Chondrocyte (in vitro differentiated cells): ENCODE results near the gene CDK6. TPM values are rescaled to one million over a fixed set of nuclear protein-coding genes. Genes with fewer than 3 reads are reported as not detected.

Experiments used
- DNase-seq: peaks from one replicate; pipeline ENCODE4 v3.0.0; 2021; ENCODE audit warnings: mixed read lengths, low spot score
- H3K27ac Mint-ChIP-seq: one replicate; pipeline ENCODE4 v1.8.0; 2021; ENCODE audit warnings: mild to moderate bottlenecking, moderate library complexity, mixed read lengths; ENCODE audit not compliant: unreplicated experiment
- H3K27me3 Mint-ChIP-seq: 2 replicates; pipeline ENCODE4 v1.8.0; 2021; ENCODE audit warnings: low read depth, mixed read lengths
- H3K36me3 Mint-ChIP-seq: 2 replicates; pipeline ENCODE4 v1.8.0; 2021; ENCODE audit warnings: low read depth, mixed read lengths
- H3K4me1 Mint-ChIP-seq: 2 replicates; pipeline ENCODE4 v1.8.0; 2021; ENCODE audit warnings: low read depth, mild to moderate bottlenecking, mixed read lengths
- H3K4me3 Mint-ChIP-seq: one replicate; pipeline ENCODE4 v1.8.0; 2021; ENCODE audit warnings: mild to moderate bottlenecking, moderate library complexity, mixed read lengths; ENCODE audit not compliant: unreplicated experiment
- H3K9me3 Mint-ChIP-seq: 2 replicates; pipeline ENCODE4 v1.8.0; 2021; ENCODE audit warnings: low read depth, mixed read lengths
- total RNA-seq: library from RNA; stranded (reverse); gene quantifications from 3 replicates; pipeline ENCODE4 v1.2.1, GENCODE V29; 2021
- TF ChIP-seq, protein P1 (sequence below): fragments of 200-600 bp; sonication (generic); IDR thresholded peaks from 2 replicates; pipeline ENCODE4 v1.5.0; 2021; ENCODE audit warnings: antibody characterized with exemption, mild to moderate bottlenecking, moderate library complexity

CDK6 gene
- total RNA-seq, 1 donor from 2014 or later, result 162 TPM

DNA sequence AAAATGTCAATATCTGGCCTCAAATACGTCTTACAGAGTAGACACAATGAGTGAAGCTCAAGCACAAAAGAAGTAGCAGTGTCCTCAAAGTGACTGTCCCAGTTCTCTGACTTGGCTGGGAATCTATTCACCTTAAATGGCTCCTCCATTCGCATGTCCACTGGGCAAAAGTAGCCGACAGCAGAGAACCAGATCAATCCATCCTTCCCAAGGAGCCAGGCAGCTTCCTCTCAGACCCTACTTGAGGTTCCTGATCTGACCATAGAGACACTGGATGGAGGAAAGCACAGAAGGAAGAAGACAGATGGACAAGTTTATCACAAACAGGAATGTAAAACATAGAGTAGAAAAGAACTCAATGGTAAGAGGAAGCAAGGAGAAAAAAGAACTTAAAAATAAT, 53.5 kb downstream of the CDK6 start:
- DNase-seq, result no peak
- Mint-ChIP-seq H3K27ac (peak overlapping the region; percentile 73), H3K4me1 (peaks cover 74% of the 10 kb centered on the region), H3K9me3 (no peaks in the 10 kb centered on the region), H3K4me3 (no peak overlapping the region), H3K27me3 (no peaks in the 10 kb centered on the region), H3K36me3 (peaks cover 2% of the 10 kb centered on the region)
- TF ChIP-seq, protein P1, sequence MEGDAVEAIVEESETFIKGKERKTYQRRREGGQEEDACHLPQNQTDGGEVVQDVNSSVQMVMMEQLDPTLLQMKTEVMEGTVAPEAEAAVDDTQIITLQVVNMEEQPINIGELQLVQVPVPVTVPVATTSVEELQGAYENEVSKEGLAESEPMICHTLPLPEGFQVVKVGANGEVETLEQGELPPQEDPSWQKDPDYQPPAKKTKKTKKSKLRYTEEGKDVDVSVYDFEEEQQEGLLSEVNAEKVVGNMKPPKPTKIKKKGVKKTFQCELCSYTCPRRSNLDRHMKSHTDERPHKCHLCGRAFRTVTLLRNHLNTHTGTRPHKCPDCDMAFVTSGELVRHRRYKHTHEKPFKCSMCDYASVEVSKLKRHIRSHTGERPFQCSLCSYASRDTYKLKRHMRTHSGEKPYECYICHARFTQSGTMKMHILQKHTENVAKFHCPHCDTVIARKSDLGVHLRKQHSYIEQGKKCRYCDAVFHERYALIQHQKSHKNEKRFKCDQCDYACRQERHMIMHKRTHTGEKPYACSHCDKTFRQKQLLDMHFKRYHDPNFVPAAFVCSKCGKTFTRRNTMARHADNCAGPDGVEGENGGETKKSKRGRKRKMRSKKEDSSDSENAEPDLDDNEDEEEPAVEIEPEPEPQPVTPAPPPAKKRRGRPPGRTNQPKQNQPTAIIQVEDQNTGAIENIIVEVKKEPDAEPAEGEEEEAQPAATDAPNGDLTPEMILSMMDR, result no peak

DNA sequence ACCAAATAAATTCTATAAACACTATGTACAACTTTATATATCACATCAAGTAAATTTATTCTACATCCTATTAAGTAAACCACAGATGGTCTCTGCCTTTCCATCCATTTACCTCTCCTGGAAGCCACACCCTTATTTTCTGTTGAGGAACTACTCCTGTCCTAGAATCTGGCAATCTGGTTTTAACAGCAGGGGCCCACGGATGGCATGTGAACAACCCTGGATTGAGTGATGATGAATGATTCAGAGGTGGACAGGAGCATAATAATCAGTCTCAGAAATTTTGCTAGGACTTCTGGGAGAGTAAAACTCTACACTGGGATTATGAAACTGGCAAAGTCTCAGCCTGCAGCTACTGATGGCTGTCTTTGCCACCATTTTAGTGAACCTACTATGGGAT, 54.1 kb downstream of the CDK6 start:
- TF ChIP-seq, protein P1, result no peak
- H3K36me3 Mint-ChIP-seq, result peaks cover 2% of the 10 kb centered on the region
- no peak overlapping the region for H3K27ac Mint-ChIP-seq
- no peak for DNase-seq
- no peak overlapping the region for H3K4me3 Mint-ChIP-seq
- peaks cover 72% of the 10 kb centered on the region for H3K4me1 Mint-ChIP-seq
- H3K9me3 Mint-ChIP-seq, result no peaks in the 10 kb centered on the region
- H3K27me3 Mint-ChIP-seq, result no peaks in the 10 kb centered on the region

DNA sequence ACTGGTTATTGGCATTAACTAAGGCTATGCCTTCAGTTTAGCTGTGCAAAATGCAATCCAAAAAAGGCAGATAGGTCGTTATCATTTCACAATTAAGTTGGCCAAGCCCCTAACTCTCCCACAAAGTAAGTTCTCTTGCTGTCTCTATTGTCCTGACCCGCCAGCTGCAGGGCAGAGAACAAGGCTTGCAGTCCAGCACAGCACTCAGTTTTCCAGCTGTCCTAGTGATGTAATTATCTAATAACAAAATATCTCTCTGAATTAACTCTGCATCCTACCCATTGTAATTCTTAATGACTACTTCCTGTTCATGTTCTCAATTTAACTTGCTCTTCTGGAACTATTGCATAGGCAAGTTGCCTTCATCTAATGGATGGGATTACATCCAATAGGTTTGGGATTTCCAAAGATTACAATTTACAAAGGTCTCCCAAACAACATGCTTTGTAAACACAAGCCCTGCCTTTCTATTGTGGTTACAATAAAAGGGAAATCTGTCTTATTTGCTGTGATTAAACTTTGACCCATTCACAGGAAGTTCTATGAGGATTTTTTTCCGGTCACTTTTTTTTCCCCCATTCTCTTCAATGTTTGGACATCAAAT, 55.2 kb downstream of the CDK6 start:
- DNase-seq, result no peak
- Mint-ChIP-seq H3K27me3 (no peaks in the 10 kb centered on the region), H3K36me3 (peaks cover 7% of the 10 kb centered on the region), H3K4me3 (no peak overlapping the region), H3K27ac (peak overlapping the region; percentile 60), H3K9me3 (peaks cover 4% of the 10 kb centered on the region), H3K4me1 (peaks cover 67% of the 10 kb centered on the region)
- TF ChIP-seq, protein P1, result no peak

DNA sequence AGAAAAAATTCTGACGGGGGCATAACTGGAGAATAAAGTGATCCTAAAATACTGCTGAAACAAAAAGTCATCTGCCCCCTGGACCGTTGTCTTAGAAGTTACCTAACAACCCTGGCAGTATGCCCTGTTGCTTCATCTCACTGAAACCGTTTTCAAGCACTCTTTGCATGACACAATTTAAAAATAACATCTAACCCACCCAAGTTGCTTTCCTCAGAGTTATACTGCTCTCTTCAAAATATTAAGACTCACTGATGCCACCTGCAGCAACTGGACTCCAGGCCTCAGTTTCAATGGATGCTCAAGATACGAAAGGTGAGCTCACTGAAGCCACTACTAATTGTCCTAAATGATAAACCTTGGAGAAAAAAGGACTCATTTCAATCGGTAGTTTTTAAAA, 57.4 kb downstream of the CDK6 start:
- Mint-ChIP-seq H3K36me3 (peaks cover 8% of the 10 kb centered on the region), H3K27me3 (no peaks in the 10 kb centered on the region), H3K4me1 (peaks cover 52% of the 10 kb centered on the region), H3K27ac (peak overlapping the region; percentile 86), H3K9me3 (peaks cover 4% of the 10 kb centered on the region), H3K4me3 (no peak overlapping the region)
- no peak for DNase-seq
- TF ChIP-seq, protein P1, result peak; percentile 52

DNA sequence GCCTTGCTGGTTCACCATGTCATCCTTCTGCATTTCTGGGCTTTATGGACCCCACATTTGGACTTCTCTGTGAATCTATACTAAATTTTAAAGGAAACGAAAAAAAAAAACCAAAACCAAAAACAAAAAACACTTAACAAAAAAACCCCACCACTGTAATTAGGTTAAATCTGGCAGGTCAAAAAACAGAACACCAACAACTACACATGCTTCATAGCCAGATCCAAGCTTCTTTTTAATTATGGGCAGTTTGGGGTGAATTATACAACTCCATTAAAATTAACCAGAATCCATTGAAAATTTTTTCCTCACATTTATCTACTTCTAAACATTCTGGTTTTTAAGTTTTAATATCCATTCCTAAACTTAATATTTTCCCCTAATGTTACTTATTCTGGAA, 58.4 kb downstream of the CDK6 start:
- peaks cover 4% of the 10 kb centered on the region for H3K9me3 Mint-ChIP-seq
- H3K27ac Mint-ChIP-seq, result no peak overlapping the region
- peaks cover 14% of the 10 kb centered on the region for H3K36me3 Mint-ChIP-seq

More for the DNA sequence above, 58.4 kb downstream of the CDK6 start:
- TF ChIP-seq, protein P1, result no peak
- H3K27me3 Mint-ChIP-seq, result no peaks in the 10 kb centered on the region
- peaks cover 42% of the 10 kb centered on the region for H3K4me1 Mint-ChIP-seq
- DNase-seq, result no peak
- H3K4me3 Mint-ChIP-seq, result no peak overlapping the region
